GM19438 (cell line): Measurements from ENCODE around the gene C9orf43.
"Not testable (repeated sequence)": the region's sequence is repeated elsewhere in the genome, so short reads cannot be mapped to it uniquely, and the experiment has no call there.

Experiments
- ATAC-seq: cut with Tn5 transposase; IDR thresholded peaks from one replicate; pipeline ENCODE4 v1.9.1; 2021; ENCODE audit warnings: low read depth; ENCODE audit not compliant: unreplicated experiment

C9orf43 gene

GRCh38 chr9:113410207-113410864 lies at the start of gene C9orf43, which contains the start of gene POLE3:
C9orf43 (plus strand) TSS chr9:113410747; CDS start chr9:113413494, 2,747 bp downstream.
POLE3 (minus strand) TSS chr9:113410675; CDS start chr9:113410293, 382 bp downstream.
- peak; percentile 88 for ATAC-seq

DNA sequence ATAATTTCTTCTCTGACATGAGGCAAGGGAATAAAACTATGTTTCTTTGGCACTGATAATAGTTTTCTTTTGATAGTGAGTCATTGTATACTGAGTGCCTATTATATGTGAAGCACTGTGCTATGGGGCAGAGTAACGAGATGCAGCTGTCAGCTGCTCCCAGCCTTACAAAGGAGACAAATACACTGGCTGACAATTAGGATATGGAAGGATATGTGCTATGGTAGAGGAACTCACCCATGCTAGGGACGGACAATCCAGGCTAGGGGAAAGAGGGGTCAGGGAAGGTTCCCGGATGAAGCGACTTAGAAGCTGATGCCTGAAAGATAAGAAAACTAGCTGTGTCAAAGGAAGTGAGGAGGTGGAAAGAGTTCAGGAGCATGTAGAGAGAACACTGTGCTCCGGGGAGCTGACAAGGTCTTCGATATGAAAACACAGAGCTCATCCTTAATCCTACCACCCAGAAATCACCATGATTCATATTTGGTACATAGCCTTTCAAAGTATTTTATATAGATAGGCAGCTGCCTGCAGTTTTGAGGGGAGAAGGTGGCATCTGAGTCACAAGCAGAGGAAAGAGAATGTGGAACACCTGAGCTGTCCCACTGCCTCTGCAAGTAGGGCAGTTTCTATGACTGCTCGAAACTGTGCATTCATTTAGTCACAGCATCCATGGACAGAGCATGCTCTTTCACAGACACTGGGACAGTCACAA lies 49.1 kb upstream of the C9orf43 start:
- ATAC-seq: no peak

DNA sequence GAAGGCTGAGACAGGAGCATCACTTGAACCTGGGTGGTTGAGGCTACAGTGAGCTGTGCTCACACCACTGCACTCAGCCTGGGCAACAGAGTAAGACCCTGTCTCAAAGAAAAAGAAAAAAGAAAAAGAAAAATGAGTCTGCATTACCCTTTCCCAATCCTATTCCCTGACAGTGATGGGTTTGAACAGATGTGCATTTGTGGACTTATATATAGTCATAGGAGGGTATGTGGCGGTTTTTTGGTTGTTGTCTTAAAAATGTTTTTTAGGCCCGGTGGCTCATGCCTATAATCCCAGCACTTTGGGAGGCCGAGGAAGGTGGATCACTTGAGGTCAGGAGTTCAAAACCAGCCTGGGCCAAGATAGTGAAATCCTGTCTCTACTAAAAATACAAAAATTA lies 47.2 kb upstream of the C9orf43 start:
- ATAC-seq: no peak

DNA sequence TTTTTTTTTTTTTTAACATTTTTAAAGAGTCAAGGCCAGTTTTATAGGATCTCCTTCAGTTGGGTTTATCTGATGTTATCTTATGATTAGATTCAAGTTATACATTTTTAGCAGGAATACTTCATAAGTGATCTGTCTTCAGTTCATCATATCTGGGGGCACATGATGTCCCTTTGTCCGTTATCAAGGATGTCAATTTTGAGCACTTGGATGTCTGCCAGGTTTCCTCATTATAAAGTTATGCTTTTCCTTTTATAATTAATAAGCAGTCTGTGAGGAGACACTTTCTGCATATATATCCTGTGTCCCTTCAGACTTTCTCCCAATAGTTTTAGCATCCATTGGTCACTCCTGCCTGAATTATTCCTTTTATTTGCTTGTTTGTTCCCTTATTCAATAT lies 45.6 kb upstream of the C9orf43 start:
- ATAC-seq: no peak

DNA sequence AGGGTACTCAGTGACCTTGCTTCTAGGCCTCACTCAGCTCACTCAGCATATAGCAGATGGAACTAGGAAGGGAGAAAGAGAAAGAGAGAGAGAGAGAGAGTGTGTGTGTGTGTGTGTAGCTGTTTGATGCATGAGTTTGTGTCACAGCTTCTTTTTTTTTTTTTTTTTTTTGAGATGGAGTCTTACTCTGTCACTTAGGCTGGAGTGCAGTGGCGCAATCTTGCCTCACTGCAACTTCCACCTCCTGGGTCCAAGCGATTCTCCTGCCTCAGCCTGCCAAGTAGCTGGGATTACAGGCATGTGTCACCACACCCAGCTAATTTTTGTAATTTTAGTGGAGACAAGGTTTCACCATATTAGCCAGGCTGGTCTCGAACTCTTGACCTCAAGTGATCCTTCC lies 44.9 kb upstream of the C9orf43 start:
- not testable (repeated sequence) for ATAC-seq

DNA sequence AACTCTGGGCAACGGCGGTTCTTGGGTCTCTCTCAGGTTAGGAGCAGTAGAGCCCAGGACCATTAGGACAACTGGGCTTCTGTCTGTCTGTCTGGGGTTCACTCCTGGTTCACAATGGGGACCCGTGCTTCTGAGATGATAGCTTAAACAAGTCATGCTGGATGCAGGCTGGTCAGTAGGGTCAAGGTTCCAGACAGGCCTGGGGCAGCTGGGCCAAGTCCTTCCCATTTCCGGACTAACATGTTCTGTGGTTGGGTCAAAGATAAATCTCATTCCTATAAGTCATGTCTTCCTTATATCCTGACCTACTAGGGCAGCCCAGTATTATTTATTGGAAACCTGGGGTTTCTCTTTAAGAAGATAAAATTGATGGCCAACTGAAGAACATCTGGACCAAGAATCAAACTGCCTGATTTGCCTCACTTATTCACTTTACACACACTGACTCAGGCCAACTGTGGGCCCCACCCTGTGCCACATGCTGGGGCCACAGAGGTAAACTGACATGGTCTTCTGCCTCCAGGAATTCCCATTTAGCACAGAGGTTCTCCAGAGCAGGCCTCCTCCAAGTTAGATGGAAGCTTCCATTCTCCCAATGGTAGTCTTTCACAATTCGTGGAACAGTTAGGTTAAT lies 42.1 kb upstream of the C9orf43 start:
- no peak for ATAC-seq

DNA sequence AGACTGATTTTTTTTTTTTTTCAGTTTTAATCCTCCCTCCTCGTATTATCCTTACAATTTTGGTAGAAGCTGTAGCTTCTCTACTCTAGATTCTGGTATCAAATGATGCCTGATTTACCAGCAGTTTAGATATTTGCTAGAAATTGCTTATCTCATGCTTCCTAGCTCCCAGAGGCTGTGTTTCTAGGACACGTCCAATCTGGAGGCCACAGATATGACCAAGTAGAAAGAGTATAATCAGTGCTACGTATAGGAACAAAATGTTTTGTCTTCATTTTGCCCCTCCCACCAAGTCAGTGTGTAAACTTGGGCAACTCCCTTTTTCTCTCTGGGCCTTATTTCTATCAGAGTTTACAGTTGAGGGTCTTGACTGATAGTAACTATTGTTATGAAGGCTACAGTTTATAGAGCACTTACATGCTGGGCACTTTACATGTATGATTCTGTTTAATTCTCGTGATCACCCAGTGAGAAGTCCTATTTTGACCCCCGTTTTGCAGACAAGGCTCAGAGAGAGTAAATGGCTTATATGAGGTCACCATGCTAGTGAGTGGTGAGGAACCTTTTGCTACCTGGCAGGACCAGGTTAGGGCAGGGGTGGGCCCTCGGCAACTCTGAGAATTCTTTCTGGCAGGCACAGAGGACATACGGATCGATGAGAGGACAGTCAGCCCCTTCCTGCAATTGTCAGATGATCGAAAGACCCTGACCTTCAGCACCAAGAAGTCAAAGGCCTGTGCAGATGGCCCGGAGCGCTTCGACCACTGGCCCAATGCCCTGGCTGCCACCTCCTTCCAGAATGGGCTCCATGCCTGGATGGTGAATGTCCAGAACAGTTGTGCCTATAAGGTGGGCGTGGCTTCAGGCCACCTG lies 41.3 kb upstream of the C9orf43 start:
- no peak for ATAC-seq

- ATAC-seq: no peak
Observed at GRCh38 chr9:113369855-113370140, 40.7 kb upstream of the C9orf43 start.

DNA sequence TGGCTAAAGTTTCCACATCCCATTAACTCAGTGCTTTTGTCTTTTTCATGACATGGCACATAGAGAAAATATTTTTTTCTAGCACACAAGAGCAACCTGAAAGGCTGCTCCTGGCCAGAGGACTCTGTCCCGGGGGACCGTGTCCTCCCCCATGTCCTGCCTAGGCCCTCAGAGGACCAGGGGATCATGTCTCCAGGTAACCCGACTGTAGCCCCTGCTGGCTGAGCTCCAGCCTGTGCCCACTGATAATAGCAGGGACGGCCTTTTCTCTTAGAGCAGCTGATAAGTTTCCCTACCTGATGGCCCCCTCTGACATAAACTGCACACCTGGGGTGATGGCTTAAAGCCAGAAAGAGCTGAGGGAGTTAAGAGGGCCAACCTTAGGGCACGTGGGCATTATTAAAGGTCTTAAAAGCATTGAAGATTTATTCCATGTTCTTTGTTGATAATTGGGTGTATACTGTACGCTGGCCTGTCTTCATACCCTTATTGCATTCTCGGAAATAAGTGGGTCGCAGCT lies 39.7 kb upstream of the C9orf43 start:
- no peak for ATAC-seq

GRCh38 chr9:113372059-113372458 lies 38.5 kb upstream of the C9orf43 start:
- ATAC-seq: no peak

GRCh38 chr9:113373256-113373655 lies 37.3 kb upstream of the C9orf43 start:
- no peak for ATAC-seq

GRCh38 chr9:113373676-113374392 lies 36.7 kb upstream of the C9orf43 start:
- no peak for ATAC-seq

GRCh38 chr9:113375057-113376023 lies 35.2 kb upstream of the C9orf43 start:
- ATAC-seq: no peak

GRCh38 chr9:113376634-113377567 lies 33.6 kb upstream of the C9orf43 start, which contains the start of gene HDHD3:
HDHD3 (minus strand) TSS chr9:113376986; CDS start chr9:113374354, 2,632 bp downstream.
- peak; percentile 73 for ATAC-seq

DNA sequence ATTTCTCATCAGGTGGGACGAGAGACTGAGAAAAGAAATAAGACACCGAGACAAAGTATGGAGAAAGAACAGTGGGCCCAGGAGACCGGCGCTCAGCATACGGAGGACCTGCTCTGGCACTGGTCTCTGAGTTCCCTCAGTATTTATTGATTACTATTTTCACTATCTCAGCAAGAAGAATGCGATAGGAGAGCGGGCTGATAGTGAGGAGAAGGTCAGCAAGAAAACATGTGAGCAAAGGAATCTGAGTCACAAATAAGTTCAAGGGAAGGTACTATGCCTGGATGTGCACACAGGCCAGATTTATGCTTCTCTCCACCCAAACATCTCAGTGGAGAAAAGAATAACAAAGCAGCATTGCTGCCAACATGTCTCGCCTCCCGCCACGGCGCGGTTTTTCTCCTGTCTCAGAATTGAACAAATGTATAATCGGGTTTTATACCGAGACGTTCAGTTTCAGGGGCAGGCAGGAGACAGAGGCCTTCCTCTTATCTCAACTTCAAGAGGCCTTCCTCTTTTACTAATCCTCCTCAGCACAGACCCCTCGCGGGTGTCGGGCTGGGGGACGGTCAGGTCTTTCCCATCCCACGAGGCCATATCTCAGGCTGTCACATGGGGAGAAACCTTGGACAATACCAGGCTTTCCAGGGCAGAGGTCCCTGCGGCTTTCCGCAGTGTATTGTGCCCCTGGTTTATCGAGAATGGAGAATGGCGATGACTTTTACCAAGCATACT lies 31.3 kb upstream of the C9orf43 start:
- not testable (repeated sequence) for ATAC-seq

DNA sequence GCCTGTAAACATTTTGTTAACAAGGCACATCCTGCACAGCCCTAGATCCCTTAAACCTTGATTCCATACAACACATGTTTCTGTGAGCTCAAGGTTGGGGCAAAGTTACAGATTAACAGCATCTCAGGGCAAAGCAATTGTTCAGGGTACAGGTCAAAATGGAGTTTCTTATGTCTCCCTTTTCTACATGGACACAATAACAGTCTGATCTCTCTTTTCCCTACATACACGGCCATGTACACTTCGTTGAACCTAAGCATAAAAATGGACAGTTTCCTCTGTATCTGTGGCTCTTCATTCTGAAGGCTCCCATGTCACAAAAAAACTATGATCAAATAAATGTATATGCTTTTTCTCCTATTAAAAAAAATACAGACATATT lies 30.7 kb upstream of the C9orf43 start:
- ATAC-seq: not testable (repeated sequence)

DNA sequence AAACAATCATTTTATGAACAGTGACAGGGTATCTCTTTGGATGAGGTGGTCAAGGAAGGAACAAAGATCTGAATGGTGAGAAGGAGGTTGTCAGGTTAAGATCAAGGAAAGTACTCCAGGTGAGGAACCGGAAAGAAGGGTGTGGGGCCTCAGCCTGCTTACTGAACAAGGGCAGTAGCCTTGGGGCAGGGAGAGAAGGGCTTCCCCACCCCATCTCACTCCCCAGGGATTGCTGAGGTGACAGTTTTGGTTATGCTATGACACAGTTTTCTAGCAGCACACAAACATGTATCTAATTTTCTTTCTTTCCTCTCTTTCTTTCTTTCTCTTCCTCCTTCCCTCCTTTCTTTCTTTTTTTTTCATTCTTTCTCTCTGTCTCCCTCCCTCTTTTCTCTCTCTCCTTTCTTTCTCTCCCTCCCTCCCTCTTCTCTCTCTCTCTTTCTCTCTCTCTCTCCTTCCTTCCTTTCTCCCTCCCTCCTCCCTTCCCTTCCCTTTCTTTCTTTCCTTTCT lies 29.6 kb upstream of the C9orf43 start:
- ATAC-seq: peak; percentile 59
